H1 (cell line): ENCODE data around the gene LDLRAD3. TPM values are rescaled to one million over a fixed set of nuclear protein-coding genes. Genes with fewer than 3 reads are reported as not detected.

ENCODE experiments used
- CTCF ChIA-PET: fragments of 300-600 bp; sonication (Branson Sonifier 250); formaldehyde crosslinking; loops from one replicate; lab custom pipeline; 2021; ENCODE audit not compliant: partially characterized antibody; lab: Charles Lee
- POLR2A ChIA-PET: fragments of 300-600 bp; sonication (Branson Sonifier 250); formaldehyde crosslinking; loops from one replicate; lab custom pipeline; 2021; ENCODE audit warnings: inconsistent platforms; ENCODE audit not compliant: partially characterized antibody; lab: Charles Lee
- DNase-seq, 2 experiments: peaks; one replicate each; pipeline versions ENCODE4 v3.0.0 to v3.0.0-alpha.2; 2010 to 2022; ENCODE audit warnings: low spot score in 2 of 2, low read depth in 1 of 2, mixed read lengths in 1 of 2
- FAIRE-seq: peaks from 2 replicates; lab custom pipeline; 2011; peaks lifted over from hg19 to GRCh38; lab: Jason Lieb, UNC
- H2AFZ ChIP-seq: 2 replicates; pipeline ENCODE4 v1.8.1; 2012; ENCODE audit warnings: low read length, inconsistent platforms
- H2AK5ac ChIP-seq: 2 replicates; pipeline ENCODE4 v1.6.1; 2013; ENCODE audit warnings: low read depth, low read length
- H2BK120ac ChIP-seq: replicated peaks from 2 replicates; pipeline ENCODE3; 2013; ENCODE audit warnings: low read depth, low read length, inconsistent platforms
- H2BK12ac ChIP-seq: 2 replicates; pipeline ENCODE4 v1.6.1; 2013; ENCODE audit warnings: low read depth, low read length
- H2BK15ac ChIP-seq: 2 replicates; pipeline ENCODE4 v1.6.1; 2013; ENCODE audit warnings: low read length
- H2BK20ac ChIP-seq: 2 replicates; pipeline ENCODE4 v1.6.1; 2013; ENCODE audit warnings: low read length
- H2BK5ac ChIP-seq: 2 replicates; pipeline ENCODE4 v1.6.1; 2013; ENCODE audit warnings: low read depth, low read length
- H3K14ac ChIP-seq: 2 replicates; pipeline ENCODE4 v1.6.1; 2013; ENCODE audit warnings: inconsistent platforms; ENCODE audit not compliant: insufficient read length
- H3K18ac ChIP-seq: 2 replicates; pipeline ENCODE4 v1.6.1; 2013; ENCODE audit warnings: low read length; ENCODE audit errors: extremely low read depth
- H3K23ac ChIP-seq: 2 replicates; pipeline ENCODE4 v1.6.1; 2013; ENCODE audit warnings: inconsistent platforms; ENCODE audit not compliant: insufficient read length
- H3K23me2 ChIP-seq: 2 replicates; pipeline ENCODE4 v1.6.1; 2013; ENCODE audit warnings: low read depth, low read length
- H3K27ac ChIP-seq: 2 replicates; pipeline ENCODE4 v1.6.1; 2011; ENCODE audit warnings: low read depth, low read length, inconsistent platforms
- H3K27me3 ChIP-seq, 4 experiments: replicated peaks in 1 of 4; 1 replicate in 1 of 4; 2 replicates in 3 of 4; pipeline versions ENCODE4 v1.6.1 to v1.8.1; 2011 to 2013; ENCODE audit warnings: low read length in 3 of 4, mild to moderate bottlenecking in 3 of 4, inconsistent platforms in 2 of 4, mixed read lengths in 2 of 4, moderate library complexity in 1 of 4; ENCODE audit not compliant: control insufficient read depth in 3 of 4, insufficient read depth in 3 of 4; ENCODE audit errors: extremely low read depth in 1 of 4
- H3K36me3 ChIP-seq, 4 experiments: 2 replicates each; pipeline versions ENCODE4 v1.6.1 to v1.8.1; 2011 to 2013; ENCODE audit warnings: mild to moderate bottlenecking in 4 of 4, low read length in 3 of 4, moderate library complexity in 2 of 4, control low read depth in 1 of 4, inconsistent platforms in 1 of 4; ENCODE audit not compliant: insufficient read depth in 4 of 4, control insufficient read depth in 2 of 4
- H3K4ac ChIP-seq: replicated peaks from 2 replicates; pipeline ENCODE3; 2013; ENCODE audit warnings: low read length, low read depth, mixed read lengths, inconsistent platforms; ENCODE audit not compliant: insufficient read length
- H3K4me1 ChIP-seq, 4 experiments: replicated peaks in 1 of 4; 1 replicate in 1 of 4; 2 replicates in 3 of 4; pipeline versions ENCODE4 v1.6.1 to v1.8.1; 2011 to 2013; ENCODE audit warnings: low read length in 3 of 4, inconsistent platforms in 2 of 4, mixed read lengths in 1 of 4; ENCODE audit not compliant: insufficient read depth in 4 of 4, control insufficient read depth in 3 of 4
- H3K4me2 ChIP-seq, 2 experiments: 2 replicates each; pipeline versions ENCODE4 v1.6.1 to v1.8.1; 2011 to 2013; ENCODE audit warnings: low read depth in 2 of 2, low read length in 2 of 2, control low read depth in 1 of 2, inconsistent platforms in 1 of 2, mild to moderate bottlenecking in 1 of 2; ENCODE audit not compliant: insufficient read depth in 1 of 2
- H3K4me3 ChIP-seq, 4 experiments: fragments of 200-600, 300-600 bp in 1 of 4; sonication (generic), shearing (Covaris generic), sonication (Bioruptor Twin) in 1 of 4; 2 replicates each; pipeline versions ENCODE4 v1.5.1 to v1.8.1; 2011 to 2016; ENCODE audit warnings: low read length in 4 of 4, low read depth in 3 of 4, control low read depth in 2 of 4, inconsistent platforms in 2 of 4, mild to moderate bottlenecking in 2 of 4, mixed read lengths in 1 of 4, moderate library complexity in 1 of 4; ENCODE audit not compliant: insufficient read depth in 2 of 4; ENCODE audit errors: extremely low read depth in 1 of 4
- H3K56ac ChIP-seq: replicated peaks from 2 replicates; pipeline ENCODE3; 2013; ENCODE audit warnings: low read depth, mild to moderate bottlenecking, mixed read lengths, low read length, inconsistent platforms; ENCODE audit not compliant: insufficient read length
- H3K79me1 ChIP-seq: 2 replicates; pipeline ENCODE4 v1.6.1; 2013; ENCODE audit warnings: low read depth, low read length, control low read depth
- H3K79me2 ChIP-seq, 2 experiments: 2 replicates each; pipeline versions ENCODE4 v1.6.1 to v1.8.1; 2012 to 2013; ENCODE audit warnings: low read length in 2 of 2, mild to moderate bottlenecking in 2 of 2, inconsistent platforms in 1 of 2; ENCODE audit not compliant: insufficient read depth in 2 of 2, control insufficient read depth in 1 of 2
- H3K9ac ChIP-seq, 4 experiments: replicated peaks in 1 of 4; 1 replicate in 1 of 4; 2 replicates in 3 of 4; pipeline versions ENCODE4 v1.6.1 to v1.8.1; 2011 to 2013; ENCODE audit warnings: low read depth in 3 of 4, low read length in 3 of 4, control low read depth in 2 of 4, mild to moderate bottlenecking in 2 of 4, moderate library complexity in 2 of 4, inconsistent platforms in 1 of 4; ENCODE audit errors: extremely low read depth in 1 of 4
- H3K9me3 ChIP-seq, 2 experiments: 2 replicates each; pipeline versions ENCODE4 v1.6.1 to v1.8.1; 2012 to 2013; ENCODE audit warnings: mild to moderate bottlenecking in 2 of 2, moderate library complexity in 2 of 2, control low read depth in 1 of 2, inconsistent platforms in 1 of 2, low read depth in 1 of 2, low read length in 1 of 2, mixed read lengths in 1 of 2; ENCODE audit not compliant: insufficient read depth in 2 of 2
- H4K20me1 ChIP-seq, 2 experiments: replicated peaks in 1 of 2; 2 replicates each; pipeline versions ENCODE3 to v1.8.1; 2011 to 2013; ENCODE audit warnings: inconsistent platforms in 2 of 2, low read length in 2 of 2, mild to moderate bottlenecking in 1 of 2; ENCODE audit not compliant: insufficient read depth in 2 of 2, control insufficient read depth in 1 of 2
- H4K5ac ChIP-seq: 2 replicates; pipeline ENCODE4 v1.6.1; 2013; ENCODE audit warnings: low read length, low read depth, mixed read lengths, inconsistent platforms; ENCODE audit not compliant: insufficient read length
- H4K8ac ChIP-seq: 2 replicates; pipeline ENCODE4 v1.8.0; 2013; ENCODE audit warnings: mild to moderate bottlenecking, moderate library complexity, low read length, inconsistent platforms; ENCODE audit not compliant: insufficient read depth; ENCODE audit errors: extremely low read depth
- H4K91ac ChIP-seq: replicated peaks from 2 replicates; pipeline ENCODE3; 2013; ENCODE audit warnings: low read length, mixed read lengths, inconsistent platforms; ENCODE audit not compliant: insufficient read length
- CEBPB ChIP-seq: IDR thresholded peaks from 2 replicates; pipeline ENCODE4 v1.6.1; 2012; ENCODE audit warnings: low read depth, low read length
- CREB1 ChIP-seq: IDR thresholded peaks from 2 replicates; pipeline ENCODE4 v1.6.1; 2012; ENCODE audit warnings: inconsistent platforms
- E2F6 ChIP-seq: IDR thresholded peaks from 2 replicates; pipeline ENCODE4 v1.6.1; 2012; ENCODE audit warnings: inconsistent platforms
- POLR2A ChIP-seq, 2 experiments: IDR thresholded peaks; 1 replicate in 1 of 2; 2 replicates in 1 of 2; pipeline ENCODE4 v1.6.1; 2011; ENCODE audit warnings: low read depth in 2 of 2, low read length in 2 of 2, mild to moderate bottlenecking in 2 of 2; ENCODE audit errors: control extremely low read depth in 1 of 2
- SP4 ChIP-seq: IDR thresholded peaks from 2 replicates; pipeline ENCODE4 v1.6.1; 2012; ENCODE audit warnings: low read length, inconsistent platforms
- TAF7 ChIP-seq: optimal IDR thresholded peaks from 2 replicates; pipeline ENCODE3; 2011; ENCODE audit warnings: low read depth, mild to moderate bottlenecking, inconsistent platforms, low read length, moderate library complexity, borderline replicate concordance
- WGBS, 2 experiments: shearing (Covaris generic) in 1 of 2; methylation state at CpG; one replicate each; pipeline versions ENCODE4 v1.1.6 to v1.1.7; 2013 to 2015; ENCODE audit warnings: low lambda C conversion rate in 2 of 2, mixed read lengths in 2 of 2, inconsistent platforms in 1 of 2, low coverage in 1 of 2, missing lambda C conversion rate in 1 of 2; ENCODE audit not compliant: insufficient replicate concordance in 2 of 2, insufficient coverage in 1 of 2, insufficient read length in 1 of 2; ENCODE audit errors: extremely low coverage in 1 of 2, missing lambda C conversion rate in 1 of 2; 5-methylcytosine and 5-hydroxymethylcytosine counted together
- polyA plus RNA-seq, 7 experiments: library from polyadenylated mRNA; depleted of rRNA in 3 of 7; stranded (reverse) in 5 of 7; unstranded in 2 of 7; fragments of >200 nt in 5 of 7; fragments of 200-250 nt in 2 of 7; gene quantifications; 1 replicate in 5 of 7; 2 replicates in 1 of 7; 4 replicates in 1 of 7; pipeline versions ENCODE4 v1.2.1 to v1.2.3, GENCODE V29; 2011 to 2013; ENCODE audit warnings: missing spikeins in 2 of 7, mixed read lengths in 2 of 7
- total RNA-seq: library from RNA; stranded (reverse); fragmentation: NEBNext Ultra II Directional; extraction: Animal tissue kit (Norgen Biotek cat#: 25700); gene quantifications from 2 replicates; pipeline ENCODE4 v1.2.1, GENCODE V29; 2021

LDLRAD3 gene
- total and polyA plus RNA-seq, 2 of the 8 experiments (the other 6 are each of a cell fraction or from before 2014, with no cell fraction given): 18.6 to 22.8 TPM

- no peak for FAIRE-seq
Observed at GRCh38 chr11:36013950-36014897, 70.4 kb downstream of the LDLRAD3 start.

More at GRCh38 chr11:36013950-36014897, 70.4 kb downstream of the LDLRAD3 start:
- WGBS, 2 experiments: 87% methylated on average over 8 of the region's 8 CpGs; no CpG with 5 or more reads in 1 of the 2 experiments
- H3K4me3 ChIP-seq: no peak overlapping the region
- H3K4ac ChIP-seq: no peak overlapping the region
- H4K91ac ChIP-seq: no peak overlapping the region
- H2AFZ ChIP-seq: no peak overlapping the region
- POLR2A ChIA-PET: interaction anchor here (0.7 to 1.4 kb wide), 4 partner anchors 9 to 130 kb away, joined by 3 read pairs; no protein-coding TSS in a partner anchor
- no peak overlapping the region for H2BK20ac ChIP-seq
- no peak overlapping the region for H3K9ac ChIP-seq
- H3K36me3 ChIP-seq: no peaks in the 10 kb centered on the region
- no peak overlapping the region for H4K5ac ChIP-seq
- peaks cover 0 to 63% of the 10 kb centered on the region in 2 experiments; a peak in 3 of 4 replicates for H3K79me2 ChIP-seq
- H4K8ac ChIP-seq: no peak overlapping the region
- H3K14ac ChIP-seq: no peak overlapping the region
- CTCF ChIA-PET: interaction anchor here (0.9 to 2.7 kb wide), 5 partner anchors 9 to 193 kb away, joined by 3 to 10 read pairs (median 8); no protein-coding TSS in a partner anchor
- H2BK15ac ChIP-seq: no peak overlapping the region
- H3K23ac ChIP-seq: no peak overlapping the region
- TF ChIP-seq CREB1 (no peak), TAF7 (no peak), E2F6 (peak; percentile 43; the same call in 1 of the 2 replicates), SP4 (no peak), CEBPB (no peak), POLR2A (IDR thresholded peaks at IDR 0.05; ENCODE audit: control extremely low read depth in 1 of 2, low read depth in 2 of 2, low read length in 2 of 2) (no peak)
- no peak overlapping the region for H2BK120ac ChIP-seq
- H2BK12ac ChIP-seq: no peak overlapping the region
- no peak overlapping the region for H3K56ac ChIP-seq
- H2BK5ac ChIP-seq: no peak overlapping the region
- H3K23me2 ChIP-seq: no peaks in the 10 kb centered on the region
- no peak overlapping the region for H3K27ac ChIP-seq
- H3K18ac ChIP-seq: no peak overlapping the region
- no peaks in the 10 kb centered on the region for H3K9me3 ChIP-seq
- H3K79me1 ChIP-seq: no peaks in the 10 kb centered on the region; the same call in 1 of the 2 replicates
- no peak overlapping the region for H2AK5ac ChIP-seq
- no peaks in the 10 kb centered on the region for H3K27me3 ChIP-seq
- no peak overlapping the region for H3K4me2 ChIP-seq
- H3K4me1 ChIP-seq: peaks cover 0 to 6% (median 1%) of the 10 kb centered on the region in 4 experiments; a peak in 3 of 7 replicates
- no peak for DNase-seq
- H4K20me1 ChIP-seq: no peaks in the 10 kb centered on the region
